Mesothelial cell of epicardium (in vitro differentiated cells): Measurements from ENCODE around the gene C5orf15. TPM values are rescaled to one million over a fixed set of nuclear protein-coding genes. Genes with fewer than 3 reads are reported as not detected.
"Not testable (repeated sequence)": the region's sequence is repeated elsewhere in the genome, so short reads cannot be mapped to it uniquely, and the experiment has no call there.

Source experiments
- DNase-seq, 2 experiments: peaks; one replicate each; pipeline ENCODE4 v3.0.0; 2021; ENCODE audit warnings: low spot score in 2 of 2; ENCODE audit not compliant: unreplicated experiment in 2 of 2
- H3K27ac Mint-ChIP-seq: 2 replicates; pipeline ENCODE4 v1.8.0; 2021; ENCODE audit warnings: mixed read lengths
- H3K27me3 Mint-ChIP-seq: 2 replicates; pipeline ENCODE4 v1.8.0; 2021; ENCODE audit warnings: low read depth, mixed read lengths
- H3K36me3 Mint-ChIP-seq: 2 replicates; pipeline ENCODE4 v1.8.0; 2021; ENCODE audit warnings: mixed read lengths
- H3K4me1 Mint-ChIP-seq: 2 replicates; pipeline ENCODE4 v1.8.0; 2021; ENCODE audit warnings: mixed read lengths
- H3K4me3 Mint-ChIP-seq: 2 replicates; pipeline ENCODE4 v1.8.0; 2021; ENCODE audit warnings: mild to moderate bottlenecking, moderate library complexity, mixed read lengths
- H3K9me3 Mint-ChIP-seq: 2 replicates; pipeline ENCODE4 v1.8.0; 2021; ENCODE audit warnings: mixed read lengths
- total RNA-seq: library from RNA; stranded (reverse); gene quantifications from 3 replicates; pipeline ENCODE4 v1.2.1, GENCODE V29; 2021
- TF ChIP-seq, protein P1 (sequence below): fragments of 200-600 bp; sonication (generic); IDR thresholded peaks from one replicate; pipeline ENCODE4 v1.5.0; 2021; ENCODE audit warnings: antibody characterized with exemption; ENCODE audit not compliant: unreplicated experiment

Gene C5orf15
- total RNA-seq, 1 donor from 2014 or later, result 44.2 TPM

DNA sequence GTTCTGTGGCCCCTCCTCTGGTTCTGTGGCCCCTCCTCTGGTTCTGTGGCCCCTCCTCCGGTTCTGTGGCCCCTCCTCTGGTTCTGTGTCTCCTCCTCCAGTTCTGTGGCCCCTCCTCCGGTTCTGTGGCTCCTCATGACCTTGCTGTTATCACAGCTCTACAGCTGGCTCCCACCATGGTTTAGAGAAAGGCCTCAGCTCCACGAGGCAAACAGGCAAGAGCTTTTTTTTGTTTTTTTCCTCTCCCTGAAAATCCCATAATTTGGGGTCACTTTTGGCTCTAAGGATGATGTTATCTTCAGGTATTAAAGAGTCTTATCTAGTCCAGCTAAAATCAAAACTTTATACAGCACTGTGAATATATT is 31.8 kb downstream of the C5orf15 start:
- peak overlapping the region; percentile 59 for H3K27ac Mint-ChIP-seq
- H3K4me1 Mint-ChIP-seq, result peaks cover 39% of the 10 kb centered on the region
- DNase-seq, result no peak
- H3K4me3 Mint-ChIP-seq, result no peak overlapping the region
- no peaks in the 10 kb centered on the region for H3K36me3 Mint-ChIP-seq
- no peaks in the 10 kb centered on the region for H3K9me3 Mint-ChIP-seq
- TF ChIP-seq, protein P1, sequence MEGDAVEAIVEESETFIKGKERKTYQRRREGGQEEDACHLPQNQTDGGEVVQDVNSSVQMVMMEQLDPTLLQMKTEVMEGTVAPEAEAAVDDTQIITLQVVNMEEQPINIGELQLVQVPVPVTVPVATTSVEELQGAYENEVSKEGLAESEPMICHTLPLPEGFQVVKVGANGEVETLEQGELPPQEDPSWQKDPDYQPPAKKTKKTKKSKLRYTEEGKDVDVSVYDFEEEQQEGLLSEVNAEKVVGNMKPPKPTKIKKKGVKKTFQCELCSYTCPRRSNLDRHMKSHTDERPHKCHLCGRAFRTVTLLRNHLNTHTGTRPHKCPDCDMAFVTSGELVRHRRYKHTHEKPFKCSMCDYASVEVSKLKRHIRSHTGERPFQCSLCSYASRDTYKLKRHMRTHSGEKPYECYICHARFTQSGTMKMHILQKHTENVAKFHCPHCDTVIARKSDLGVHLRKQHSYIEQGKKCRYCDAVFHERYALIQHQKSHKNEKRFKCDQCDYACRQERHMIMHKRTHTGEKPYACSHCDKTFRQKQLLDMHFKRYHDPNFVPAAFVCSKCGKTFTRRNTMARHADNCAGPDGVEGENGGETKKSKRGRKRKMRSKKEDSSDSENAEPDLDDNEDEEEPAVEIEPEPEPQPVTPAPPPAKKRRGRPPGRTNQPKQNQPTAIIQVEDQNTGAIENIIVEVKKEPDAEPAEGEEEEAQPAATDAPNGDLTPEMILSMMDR, result no peak
- no peaks in the 10 kb centered on the region for H3K27me3 Mint-ChIP-seq

- not testable (repeated sequence) for H3K27ac Mint-ChIP-seq, H3K36me3 Mint-ChIP-seq, H3K4me3 Mint-ChIP-seq, H3K27me3 Mint-ChIP-seq, DNase-seq, H3K9me3 Mint-ChIP-seq
- H3K4me1 Mint-ChIP-seq, result peaks cover 39% of the 10 kb centered on the region
Measured at GRCh38 chr5:133935991-133936650, 32.3 kb downstream of the C5orf15 start.

DNA sequence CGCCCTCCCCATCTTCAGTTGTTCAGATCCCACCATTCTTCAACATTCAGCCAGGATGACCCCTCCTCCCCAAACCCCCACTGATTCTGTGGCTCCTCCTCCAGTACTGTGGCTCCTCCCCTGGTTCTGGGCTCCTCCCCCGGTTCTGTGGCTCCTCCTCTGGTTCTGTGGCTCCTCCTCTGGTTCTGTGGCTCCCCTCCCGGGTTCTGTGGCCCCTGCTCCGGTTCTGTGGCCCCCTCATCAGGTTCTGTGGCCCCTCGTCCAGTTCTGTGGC is 32.8 kb downstream of the C5orf15 start:
- Mint-ChIP-seq H3K4me1 (peaks cover 40% of the 10 kb centered on the region), H3K27me3 (no peaks in the 10 kb centered on the region), H3K36me3 (no peaks in the 10 kb centered on the region), H3K27ac (no peak overlapping the region), H3K4me3 (no peak overlapping the region), H3K9me3 (no peaks in the 10 kb centered on the region)
- TF ChIP-seq, protein P1, result no peak
- no peak for DNase-seq

- DNase-seq, result no peak
- Mint-ChIP-seq H3K4me1 (peaks cover 45% of the 10 kb centered on the region), H3K9me3 (no peaks in the 10 kb centered on the region), H3K27me3 (no peaks in the 10 kb centered on the region), H3K36me3 (no peaks in the 10 kb centered on the region), H3K27ac (no peak overlapping the region), H3K4me3 (no peak overlapping the region)
- TF ChIP-seq, protein P1, result no peak
Measured at GRCh38 chr5:133934822-133935666, 33.4 kb downstream of the C5orf15 start.

GRCh38 chr5:133934311-133934710 is 34.1 kb downstream of the C5orf15 start:
- H3K27ac Mint-ChIP-seq, result no peak overlapping the region
- TF ChIP-seq, protein P1, result no peak
- H3K27me3 Mint-ChIP-seq, result no peaks in the 10 kb centered on the region
- H3K9me3 Mint-ChIP-seq, result no peaks in the 10 kb centered on the region
- no peak overlapping the region for H3K4me3 Mint-ChIP-seq
- no peaks in the 10 kb centered on the region for H3K36me3 Mint-ChIP-seq
- no peak for DNase-seq
- peaks cover 42% of the 10 kb centered on the region for H3K4me1 Mint-ChIP-seq

- TF ChIP-seq, protein P1, result no peak
- no peak overlapping the region for H3K4me3 Mint-ChIP-seq
- no peak overlapping the region for H3K27ac Mint-ChIP-seq
- no peaks in the 10 kb centered on the region for H3K27me3 Mint-ChIP-seq
- no peak for DNase-seq
- peaks cover 40% of the 10 kb centered on the region for H3K4me1 Mint-ChIP-seq
- H3K9me3 Mint-ChIP-seq, result no peaks in the 10 kb centered on the region
- H3K36me3 Mint-ChIP-seq, result no peaks in the 10 kb centered on the region
Measured at GRCh38 chr5:133933670-133934295, 34.6 kb downstream of the C5orf15 start.
